AG10803 (cell line): Measurements from ENCODE around the gene MYL9.
A peak's percentile ranks its signal among the peaks of the same experiment; 100 is the strongest.

Experiments
- DNase-seq: peaks from one replicate; pipeline ENCODE4 v3.0.0; 2010; ENCODE audit warnings: low read depth
- H3K4me3 ChIP-seq: 2 replicates; pipeline ENCODE4 v1.5.1; 2011; ENCODE audit warnings: mild to moderate bottlenecking, low read length, control low read depth
- TF ChIP-seq, protein P1 (sequence below): conservative IDR thresholded peaks from 2 replicates; pipeline ENCODE4 v1.5.1; 2011; ENCODE audit warnings: mild to moderate bottlenecking, low read length, control low read depth, inconsistent platforms

MYL9 gene

DNA sequence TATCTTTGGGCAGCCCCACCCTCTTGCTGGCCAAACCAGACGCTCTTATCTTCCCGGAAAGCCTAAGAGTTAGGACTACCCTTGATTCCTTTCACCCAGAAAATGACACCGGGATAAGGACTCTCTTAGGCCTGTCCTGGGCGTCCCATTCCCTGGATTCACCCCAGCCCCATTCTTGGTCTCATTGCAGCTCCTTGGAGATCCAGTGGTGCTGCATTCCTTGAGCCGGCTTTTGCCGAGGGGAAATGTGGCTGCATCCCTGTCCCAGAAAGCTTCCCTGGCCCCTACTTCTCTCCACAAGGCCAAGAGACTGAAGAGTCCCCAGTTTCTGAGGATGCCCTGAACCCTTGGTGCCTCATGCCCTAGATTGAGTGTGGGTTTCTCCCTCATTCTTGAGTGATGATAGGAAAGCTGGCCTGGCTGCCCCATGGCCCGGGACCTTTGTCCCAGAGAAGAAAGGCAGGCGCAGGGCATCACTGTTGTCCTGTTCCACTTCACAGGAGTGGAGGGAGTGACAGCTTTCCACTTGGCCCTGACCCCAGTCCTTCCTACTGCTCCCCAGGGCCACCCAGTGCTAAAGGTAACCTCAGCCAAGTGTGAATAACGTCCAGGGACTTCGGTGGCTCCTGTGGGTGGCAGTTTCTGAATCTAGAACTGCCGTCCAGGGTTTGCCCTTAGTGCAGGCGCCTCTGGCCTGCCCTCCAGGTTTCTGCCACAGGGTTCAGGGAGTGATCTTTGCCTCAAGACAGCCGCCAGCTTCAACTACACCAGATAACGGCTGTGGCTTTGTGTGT lies 42.7 kb upstream of the MYL9 start:
- no peak overlapping the region for H3K4me3 ChIP-seq
- no peak for DNase-seq
- TF ChIP-seq, protein P1, sequence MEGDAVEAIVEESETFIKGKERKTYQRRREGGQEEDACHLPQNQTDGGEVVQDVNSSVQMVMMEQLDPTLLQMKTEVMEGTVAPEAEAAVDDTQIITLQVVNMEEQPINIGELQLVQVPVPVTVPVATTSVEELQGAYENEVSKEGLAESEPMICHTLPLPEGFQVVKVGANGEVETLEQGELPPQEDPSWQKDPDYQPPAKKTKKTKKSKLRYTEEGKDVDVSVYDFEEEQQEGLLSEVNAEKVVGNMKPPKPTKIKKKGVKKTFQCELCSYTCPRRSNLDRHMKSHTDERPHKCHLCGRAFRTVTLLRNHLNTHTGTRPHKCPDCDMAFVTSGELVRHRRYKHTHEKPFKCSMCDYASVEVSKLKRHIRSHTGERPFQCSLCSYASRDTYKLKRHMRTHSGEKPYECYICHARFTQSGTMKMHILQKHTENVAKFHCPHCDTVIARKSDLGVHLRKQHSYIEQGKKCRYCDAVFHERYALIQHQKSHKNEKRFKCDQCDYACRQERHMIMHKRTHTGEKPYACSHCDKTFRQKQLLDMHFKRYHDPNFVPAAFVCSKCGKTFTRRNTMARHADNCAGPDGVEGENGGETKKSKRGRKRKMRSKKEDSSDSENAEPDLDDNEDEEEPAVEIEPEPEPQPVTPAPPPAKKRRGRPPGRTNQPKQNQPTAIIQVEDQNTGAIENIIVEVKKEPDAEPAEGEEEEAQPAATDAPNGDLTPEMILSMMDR: no peak

DNA sequence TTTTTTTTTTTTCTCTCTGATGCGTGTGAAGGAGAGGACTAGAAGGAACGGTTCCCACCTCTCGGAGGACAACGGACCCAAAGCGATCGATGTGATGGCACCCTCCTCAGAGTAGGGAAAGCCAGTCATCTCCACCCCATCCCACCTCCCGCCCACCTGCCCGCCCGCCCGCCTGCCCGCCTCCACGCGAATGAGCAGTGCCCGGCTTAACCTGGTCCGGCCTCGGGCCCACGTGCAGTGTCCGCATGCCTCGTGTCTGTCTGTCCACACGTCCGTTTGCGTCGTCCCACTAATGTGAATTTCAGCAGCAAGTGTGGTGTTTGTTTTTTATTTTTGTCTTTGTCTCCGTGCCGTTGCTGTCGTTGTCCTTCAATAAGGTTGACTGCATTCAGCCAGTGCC lies 42.1 kb upstream of the MYL9 start:
- DNase-seq: no peak
- TF ChIP-seq, protein P1: no peak
- H3K4me3 ChIP-seq: no peak overlapping the region

DNA sequence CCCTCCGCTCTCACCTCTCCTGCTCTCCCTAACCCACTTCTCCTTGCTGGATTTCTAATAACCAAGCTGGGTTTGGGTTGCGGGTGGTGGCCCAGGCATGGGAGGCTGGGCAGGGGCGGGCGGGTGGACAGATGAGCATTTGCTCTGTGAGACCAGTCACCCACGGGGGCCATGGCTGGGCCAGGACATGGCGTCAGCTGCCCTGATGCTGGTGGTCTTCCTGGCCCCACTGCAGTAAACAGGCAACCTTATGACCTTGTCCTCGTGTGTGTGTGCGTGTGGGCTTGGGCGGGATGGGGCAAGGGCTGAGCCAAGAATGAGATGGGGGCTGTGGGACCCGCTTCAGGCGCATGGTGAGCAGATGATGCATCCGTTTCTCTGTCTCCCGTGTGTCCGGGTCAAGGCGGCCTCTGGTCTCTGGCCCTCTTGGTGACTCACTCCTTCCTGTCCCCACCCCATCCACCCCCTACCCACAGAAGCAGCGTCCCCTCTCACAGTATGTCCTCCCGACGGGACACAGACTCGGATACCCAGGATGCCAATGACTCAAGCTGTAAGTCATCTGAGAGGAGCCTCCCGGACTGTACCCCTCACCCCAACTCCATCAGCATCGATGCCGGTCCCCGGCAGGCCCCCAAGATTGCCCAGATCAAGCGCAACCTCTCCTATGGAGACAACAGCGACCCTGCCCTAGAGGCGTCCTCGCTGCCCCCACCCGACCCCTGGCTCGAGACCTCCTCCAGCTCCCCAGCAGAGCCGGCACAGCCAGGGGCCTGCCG lies 41.4 kb upstream of the MYL9 start:
- TF ChIP-seq, protein P1: no peak
- no peak overlapping the region for H3K4me3 ChIP-seq
- DNase-seq: no peak

DNA sequence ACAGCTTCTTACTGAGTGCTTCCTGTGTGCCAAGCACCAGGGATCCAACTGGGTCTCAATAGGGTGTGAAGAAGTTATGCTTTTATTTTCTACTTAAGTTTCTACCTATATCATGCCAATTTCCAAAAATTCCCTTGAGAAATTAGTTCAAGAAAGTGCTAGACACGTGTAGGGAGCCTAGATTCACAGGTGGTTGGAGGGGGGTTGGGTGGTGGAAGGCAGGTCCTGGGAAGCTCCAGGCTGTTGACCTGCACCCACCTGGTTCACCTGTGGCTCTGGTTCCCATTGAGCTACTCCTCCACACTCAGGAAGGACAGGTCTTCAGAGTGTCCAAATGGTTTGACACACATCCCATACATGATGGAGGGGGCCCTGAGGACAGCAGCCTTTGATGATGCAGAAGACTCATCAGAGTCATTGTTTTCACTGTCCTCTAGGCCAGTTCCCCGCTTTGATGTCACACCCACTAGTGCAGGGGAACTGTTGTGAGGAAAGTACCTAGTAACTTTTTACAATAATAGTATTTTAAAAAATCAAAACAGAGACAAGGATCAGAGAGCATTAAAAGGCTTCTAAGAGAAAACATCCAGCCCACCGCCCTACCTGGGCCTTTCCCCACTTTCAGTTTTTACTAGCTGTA lies 39.8 kb upstream of the MYL9 start:
- no peak overlapping the region for H3K4me3 ChIP-seq
- TF ChIP-seq, protein P1: no peak
- no peak for DNase-seq

DNA sequence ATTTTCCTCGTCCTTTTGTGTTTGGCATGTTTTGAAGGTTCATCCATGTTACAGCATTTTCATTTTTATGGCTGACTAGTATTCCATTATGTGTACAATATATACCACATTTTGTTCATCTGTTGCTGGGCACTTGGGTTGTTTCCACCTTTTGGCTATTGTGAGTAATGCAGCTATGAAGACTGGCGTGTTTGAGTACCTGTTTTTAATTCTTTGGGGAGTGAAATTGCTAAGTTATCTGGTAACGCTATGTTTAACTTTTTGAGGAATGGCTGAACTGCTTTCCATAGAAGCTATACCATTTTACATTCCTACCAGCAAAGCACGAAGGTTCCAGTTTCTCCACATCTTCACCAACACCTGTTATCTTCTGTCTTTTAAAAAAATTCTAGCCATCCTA lies 37.0 kb upstream of the MYL9 start:
- no peak overlapping the region for H3K4me3 ChIP-seq
- TF ChIP-seq, protein P1: peak; percentile 21; the same call in 1 of the 2 replicates
- DNase-seq: no peak

DNA sequence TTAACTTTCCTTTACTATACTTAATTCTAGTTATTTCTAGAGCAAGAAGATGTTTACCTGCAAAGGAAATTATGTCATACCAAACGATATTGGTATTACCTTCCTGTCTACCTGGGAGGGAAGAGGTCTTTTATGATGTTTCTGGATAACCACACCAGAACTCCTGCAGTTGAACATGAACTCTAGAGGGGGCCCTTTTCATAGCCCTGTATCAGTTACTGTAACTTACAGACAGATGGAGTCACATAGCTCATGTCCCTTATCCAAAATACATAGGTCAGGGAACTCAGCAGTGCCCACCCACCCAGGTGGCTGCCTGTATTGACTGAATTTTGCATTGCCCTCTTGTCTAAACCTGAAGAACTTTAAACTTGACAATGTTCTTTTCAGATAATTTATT lies 35.1 kb upstream of the MYL9 start:
- DNase-seq: no peak
- TF ChIP-seq, protein P1: peak; percentile 37; the same call in 1 of the 2 replicates
- H3K4me3 ChIP-seq: no peak overlapping the region

DNA sequence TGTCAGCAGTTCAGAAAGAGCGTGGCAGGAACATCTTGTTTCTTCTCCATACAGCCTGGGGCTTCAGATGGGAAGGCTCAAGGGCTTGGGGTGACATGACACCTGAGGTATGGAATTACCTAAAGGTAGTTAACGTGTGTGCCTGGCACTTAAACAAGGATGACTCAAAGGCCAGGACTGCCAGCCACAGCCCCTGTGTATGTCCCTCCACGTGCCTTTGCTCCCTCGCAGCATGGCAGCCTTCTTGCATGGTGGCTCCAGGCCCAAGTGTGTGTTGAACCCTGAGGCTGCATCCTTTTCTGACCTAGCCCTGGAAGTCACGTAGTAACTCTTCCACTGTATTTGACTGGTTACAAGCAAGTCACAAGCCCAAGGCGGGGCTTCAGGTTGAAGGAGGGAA lies 33.6 kb upstream of the MYL9 start:
- DNase-seq: no peak
- H3K4me3 ChIP-seq: no peak overlapping the region
- TF ChIP-seq, protein P1: no peak
